Measurements from ENCODE around the gene ZNF141.
"Not testable (repeated sequence)": the region's sequence is repeated elsewhere in the genome, so short reads cannot be mapped to it uniquely, and the experiment has no call there.

ZNF141 gene

GRCh38 chr4:385934-386707, 48.5 kb downstream of the ZNF141 start:
- no peak for DNase-seq

- DNase-seq = no peak
Observed at GRCh38 chr4:386708-387105, 49.1 kb downstream of the ZNF141 start.

GRCh38 chr4:404006-404405, 66.4 kb downstream of the ZNF141 start:
- no peak for DNase-seq

- not testable (repeated sequence) for DNase-seq
Observed at GRCh38 chr4:408321-408720, 70.7 kb downstream of the ZNF141 start.

- no peak for DNase-seq
Observed at GRCh38 chr4:422587-422986, 85.0 kb downstream of the ZNF141 start.

All from CD4-positive, alpha-beta T cell treated with Interleukin-21 for 1 hour (primary cell).